Mesenchymal stem cell (in vitro differentiated cells and primary cell): ENCODE results near the gene BCORL1.

Source experiments
- DNase-seq: peaks from one replicate; pipeline ENCODE4 v3.0.0-alpha.2; 2013
- H2AFZ ChIP-seq: one replicate; pipeline ENCODE4 v1.6.1; 2013; ENCODE audit warnings: low read depth, mild to moderate bottlenecking, control low read depth, inconsistent platforms, low read length, moderate library complexity
- H2AK5ac ChIP-seq: 2 replicates; pipeline ENCODE4 v1.6.1; 2013; ENCODE audit warnings: low read length, moderate library complexity, mild to moderate bottlenecking, inconsistent platforms; ENCODE audit not compliant: severe bottlenecking
- H2BK120ac ChIP-seq: one replicate; pipeline ENCODE4 v1.6.1; 2013; ENCODE audit warnings: low read depth, mild to moderate bottlenecking, inconsistent platforms, low read length, moderate library complexity
- H2BK12ac ChIP-seq, 2 experiments: one replicate each; pipeline ENCODE4 v1.6.1; 2013; ENCODE audit warnings: inconsistent platforms in 2 of 2, low read length in 2 of 2, mild to moderate bottlenecking in 2 of 2, moderate library complexity in 2 of 2, control low read depth in 1 of 2
- H2BK15ac ChIP-seq: one replicate; pipeline ENCODE4 v1.6.1; 2013; ENCODE audit warnings: mild to moderate bottlenecking, low read depth, inconsistent platforms; ENCODE audit not compliant: poor library complexity, severe bottlenecking
- H2BK5ac ChIP-seq: 2 replicates; pipeline ENCODE4 v1.6.1; 2013; ENCODE audit warnings: low read depth, mild to moderate bottlenecking, low read length, control low read depth, inconsistent platforms; ENCODE audit not compliant: poor library complexity, severe bottlenecking
- H3K14ac ChIP-seq, 2 experiments: one replicate each; pipeline ENCODE4 v1.6.1; 2013; ENCODE audit warnings: inconsistent platforms in 2 of 2, low read length in 2 of 2, control low read depth in 1 of 2, mild to moderate bottlenecking in 1 of 2, moderate library complexity in 1 of 2
- H3K18ac ChIP-seq, 2 experiments: one replicate each; pipeline ENCODE4 v1.6.1; 2013; ENCODE audit warnings: inconsistent platforms in 2 of 2, low read length in 2 of 2, control low read depth in 1 of 2, low read depth in 1 of 2, mild to moderate bottlenecking in 1 of 2
- H3K23ac ChIP-seq, 2 experiments: one replicate each; pipeline ENCODE4 v1.6.1; 2013; ENCODE audit warnings: inconsistent platforms in 2 of 2, low read length in 2 of 2, mild to moderate bottlenecking in 2 of 2, moderate library complexity in 2 of 2, control low read depth in 1 of 2
- H3K27ac ChIP-seq: 2 replicates; pipeline ENCODE4 v1.5.1; 2013; ENCODE audit warnings: mild to moderate bottlenecking, moderate library complexity, low read length, control low read depth, inconsistent platforms; ENCODE audit not compliant: poor library complexity, severe bottlenecking
- H3K27me3 ChIP-seq, 2 experiments: 2 replicates each; pipeline versions ENCODE4 v1.6.1 to v1.7.0; 2013; ENCODE audit warnings: low read length in 2 of 2, mild to moderate bottlenecking in 2 of 2, moderate library complexity in 2 of 2, control low read depth in 1 of 2, inconsistent platforms in 1 of 2; ENCODE audit not compliant: control insufficient read depth in 1 of 2, insufficient read depth in 1 of 2
- H3K36me3 ChIP-seq, 2 experiments: 2 replicates each; pipeline versions ENCODE4 v1.6.1 to v1.7.0; 2013; ENCODE audit warnings: low read length in 2 of 2, control low read depth in 1 of 2, inconsistent platforms in 1 of 2, low read depth in 1 of 2, mild to moderate bottlenecking in 1 of 2; ENCODE audit not compliant: insufficient read depth in 2 of 2, control insufficient read depth in 1 of 2
- H3K4ac ChIP-seq, 2 experiments: one replicate each; pipeline ENCODE4 v1.6.1; 2013; ENCODE audit warnings: inconsistent platforms in 2 of 2, low read length in 2 of 2, mild to moderate bottlenecking in 2 of 2, moderate library complexity in 2 of 2, control low read depth in 1 of 2, low read depth in 1 of 2
- H3K4me1 ChIP-seq: 2 replicates; pipeline ENCODE4 v1.6.1; 2013; ENCODE audit warnings: low read depth, low read length, control low read depth; ENCODE audit not compliant: control insufficient read depth, insufficient read depth
- H3K4me2 ChIP-seq: 2 replicates; pipeline ENCODE4 v1.6.1; 2013; ENCODE audit warnings: low read length, mild to moderate bottlenecking, inconsistent platforms; ENCODE audit not compliant: poor library complexity, severe bottlenecking
- H3K4me3 ChIP-seq, 2 experiments: 2 replicates each; pipeline versions ENCODE4 v1.5.1 to v1.7.0; 2013; ENCODE audit warnings: low read length in 2 of 2, mild to moderate bottlenecking in 2 of 2, control low read depth in 1 of 2, low read depth in 1 of 2; ENCODE audit not compliant: insufficient read depth in 1 of 2
- H3K79me1 ChIP-seq: replicated peaks from 2 replicates; pipeline ENCODE4 v1.6.1; 2013; ENCODE audit warnings: mild to moderate bottlenecking, control low read depth, low read length, inconsistent platforms; ENCODE audit not compliant: poor library complexity, severe bottlenecking
- H3K9ac ChIP-seq: 2 replicates; pipeline ENCODE4 v1.7.0; 2013; ENCODE audit warnings: mild to moderate bottlenecking, low read length, moderate library complexity
- H3K9me3 ChIP-seq: 2 replicates; pipeline ENCODE4 v1.7.0; 2013; ENCODE audit warnings: mild to moderate bottlenecking, low read length; ENCODE audit not compliant: control insufficient read depth
- H4K8ac ChIP-seq: one replicate; pipeline ENCODE4 v1.6.1; 2013; ENCODE audit warnings: inconsistent platforms, mild to moderate bottlenecking, low read length, moderate library complexity
- H4K91ac ChIP-seq: one replicate; pipeline ENCODE4 v1.6.1; 2013; ENCODE audit warnings: mild to moderate bottlenecking, low read length, inconsistent platforms
- WGBS: methylation state at CpG from one replicate; pipeline ENCODE4 v1.1.7; 2013; ENCODE audit warnings: mixed read lengths; 5-methylcytosine and 5-hydroxymethylcytosine counted together

The BCORL1 gene

GRCh38 chrX:130094696-130095095 is 112.3 kb downstream of the BCORL1 start:
- no peak overlapping the region for H3K4ac ChIP-seq
- no peak overlapping the region for H2BK5ac ChIP-seq
- H3K9ac ChIP-seq, result no peak overlapping the region
- no peak overlapping the region for H3K18ac ChIP-seq
- no peak overlapping the region for H3K23ac ChIP-seq
- H3K4me2 ChIP-seq, result no peak overlapping the region
- no peak overlapping the region for H2BK12ac ChIP-seq
- no peak overlapping the region for H2BK15ac ChIP-seq
- H3K27ac ChIP-seq, result no peak overlapping the region
- H4K91ac ChIP-seq, result no peak overlapping the region
- no peak overlapping the region for H2BK120ac ChIP-seq
- DNase-seq, result no peak
- H3K36me3 ChIP-seq, result peaks cover 0 to 11% of the 10 kb centered on the region in 2 experiments
- H3K9me3 ChIP-seq, result no peaks in the 10 kb centered on the region
- peaks cover 5% of the 10 kb centered on the region for H3K79me1 ChIP-seq
- no peak overlapping the region for H3K14ac ChIP-seq
- no peak overlapping the region for H2AFZ ChIP-seq
- H3K4me3 ChIP-seq, result no peak overlapping the region
- H3K27me3 ChIP-seq, result no peaks in the 10 kb centered on the region
- H4K8ac ChIP-seq, result no peak overlapping the region
- peaks cover 15% of the 10 kb centered on the region for H3K4me1 ChIP-seq
- no peak overlapping the region for H2AK5ac ChIP-seq
- WGBS, result 92% methylated on average over 5 of the region's 8 CpGs

GRCh38 chrX:130095249-130096030 is 113.0 kb downstream of the BCORL1 start:
- H3K9me3 ChIP-seq, result no peaks in the 10 kb centered on the region
- H2BK15ac ChIP-seq, result no peak overlapping the region
- H2AK5ac ChIP-seq, result no peak overlapping the region
- H3K14ac ChIP-seq, result no peak overlapping the region
- H2BK5ac ChIP-seq, result no peak overlapping the region
- H2BK12ac ChIP-seq, result no peak overlapping the region
- DNase-seq, result no peak
- no peak overlapping the region for H4K8ac ChIP-seq
- H3K18ac ChIP-seq, result no peak overlapping the region
- no peak overlapping the region for H3K9ac ChIP-seq
- peaks cover 5% of the 10 kb centered on the region for H3K79me1 ChIP-seq
- no peak overlapping the region for H3K4me2 ChIP-seq
- H3K4ac ChIP-seq, result no peak overlapping the region
- H3K27me3 ChIP-seq, result no peaks in the 10 kb centered on the region
- H2AFZ ChIP-seq, result no peak overlapping the region
- no peak overlapping the region for H3K27ac ChIP-seq
- H3K23ac ChIP-seq, result no peak overlapping the region
- H3K4me1 ChIP-seq, result peaks cover 14% of the 10 kb centered on the region
- no peak overlapping the region for H3K4me3 ChIP-seq
- no peak overlapping the region for H4K91ac ChIP-seq
- H2BK120ac ChIP-seq, result no peak overlapping the region
- peaks cover 0 to 11% of the 10 kb centered on the region in 2 experiments for H3K36me3 ChIP-seq
- 100% methylated on average over 3 of the region's 6 CpGs for WGBS

GRCh38 chrX:130097507-130098209 is 115.2 kb downstream of the BCORL1 start:
- no peak overlapping the region for H2BK5ac ChIP-seq
- H3K4me2 ChIP-seq, result no peak overlapping the region
- peak overlapping the region; percentile 41 for H4K8ac ChIP-seq
- H2BK120ac ChIP-seq, result peak overlapping the region; percentile 49
- H3K9ac ChIP-seq, result no peak overlapping the region
- DNase-seq, result no peak
- peak overlapping the region in 1 of 2 experiments; percentile 48 for H2BK12ac ChIP-seq
- H3K18ac ChIP-seq, result peak overlapping the region; percentile 33 to 73
- H3K9me3 ChIP-seq, result no peaks in the 10 kb centered on the region
- H3K79me1 ChIP-seq, result peaks cover 5% of the 10 kb centered on the region
- H3K27ac ChIP-seq, result no peak overlapping the region
- peaks cover 0 to 11% of the 10 kb centered on the region in 2 experiments for H3K36me3 ChIP-seq
- peaks cover 8% of the 10 kb centered on the region for H3K4me1 ChIP-seq
- no peak overlapping the region for H3K4me3 ChIP-seq
- no peak overlapping the region for H3K14ac ChIP-seq
- no peak overlapping the region for H2AFZ ChIP-seq
- no peaks in the 10 kb centered on the region for H3K27me3 ChIP-seq
- peak overlapping the region in 1 of 2 experiments; percentile 10 for H3K23ac ChIP-seq
- no peak overlapping the region for H4K91ac ChIP-seq
- WGBS, result 46% methylated on average over 9 of the region's 14 CpGs
- no peak overlapping the region for H2BK15ac ChIP-seq
- H3K4ac ChIP-seq, result no peak overlapping the region
- H2AK5ac ChIP-seq, result no peak overlapping the region

GRCh38 chrX:130098210-130098552 is 115.7 kb downstream of the BCORL1 start:
- 62% methylated on average over 5 of the region's 5 CpGs for WGBS
- no peak overlapping the region for H3K9ac ChIP-seq

More at GRCh38 chrX:130098210-130098552, 115.7 kb downstream of the BCORL1 start:
- Histone ChIP-seq H2BK12ac (peak overlapping the region in 1 of 2 experiments; percentile 54), H3K18ac (peak overlapping the region in 1 of 2 experiments; percentile 73), H4K8ac (no peak overlapping the region), H3K4me3 (no peak overlapping the region), H3K27ac (no peak overlapping the region), H3K9me3 (no peaks in the 10 kb centered on the region), H2BK5ac (no peak overlapping the region), H2AK5ac (no peak overlapping the region), H3K14ac (no peak overlapping the region), H2AFZ (no peak overlapping the region), H2BK120ac (no peak overlapping the region), H3K4me1 (peaks cover 8% of the 10 kb centered on the region), H3K23ac (no peak overlapping the region), H3K4ac (no peak overlapping the region), H3K36me3 (peaks cover 0 to 11% of the 10 kb centered on the region in 2 experiments), H4K91ac (peak overlapping the region; percentile 15), H3K27me3 (no peaks in the 10 kb centered on the region), H2BK15ac (no peak overlapping the region), H3K79me1 (peaks cover 5% of the 10 kb centered on the region), H3K4me2 (no peak overlapping the region)
- DNase-seq, result no peak
